ENCODE measurements around the gene ASIC4.

Gene ASIC4

DNA sequence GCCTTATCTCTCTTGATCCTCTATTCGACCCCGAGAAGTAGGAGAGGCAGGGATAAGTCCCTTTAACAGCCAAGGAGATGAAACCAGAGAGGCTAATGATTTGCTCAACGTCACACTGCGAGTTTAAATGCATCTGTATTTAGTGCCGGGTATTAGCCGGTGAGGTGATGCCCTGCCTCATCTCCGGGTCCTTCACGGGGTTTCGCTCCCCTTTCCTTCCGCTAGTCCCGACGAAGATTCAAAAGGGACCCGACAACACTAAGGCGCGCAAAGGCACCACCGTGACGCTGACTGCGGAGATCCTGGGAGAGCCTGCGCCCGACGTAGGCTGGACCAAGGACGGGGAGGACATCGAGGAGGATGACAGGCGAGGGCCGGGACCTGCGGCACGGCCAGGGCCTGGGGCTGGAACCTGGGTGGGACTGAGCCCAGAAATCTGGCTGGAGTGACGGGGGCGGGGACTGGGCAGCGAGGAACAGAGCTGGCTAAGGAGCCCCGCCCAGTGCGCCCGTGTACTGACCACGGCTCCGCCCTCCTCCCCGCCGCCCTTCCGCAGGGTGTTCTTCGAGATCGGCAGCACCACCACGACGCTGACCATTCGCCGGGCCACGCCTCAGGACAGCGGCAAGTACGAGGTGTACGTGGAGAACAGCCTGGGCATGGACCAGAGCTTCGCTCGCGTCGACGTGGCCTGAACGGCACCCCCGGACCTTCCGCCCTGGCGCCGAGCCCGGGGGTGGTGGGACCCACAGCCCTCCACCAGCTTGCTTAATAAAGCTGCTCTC lies 16.6 kb upstream of the ASIC4 start:
- no peak for DNase-seq (ENCODE audit: low read depth)

GRCh38 chr2:219498280-219499057 lies 15.8 kb upstream of the ASIC4 start, which contains the start of gene GMPPA:
Gene GMPPA (plus strand): TSS chr2:219498891. CDS start chr2:219499976, 1,085 bp downstream.
- DNase-seq (ENCODE audit: low read depth): peak; percentile 79

GRCh38 chr2:219499058-219499307 lies 15.3 kb upstream of the ASIC4 start:
- DNase-seq (ENCODE audit: low read depth): no peak

GRCh38 chr2:219499555-219499954 lies 14.7 kb upstream of the ASIC4 start:
- no peak for DNase-seq (ENCODE audit: low read depth)

DNA sequence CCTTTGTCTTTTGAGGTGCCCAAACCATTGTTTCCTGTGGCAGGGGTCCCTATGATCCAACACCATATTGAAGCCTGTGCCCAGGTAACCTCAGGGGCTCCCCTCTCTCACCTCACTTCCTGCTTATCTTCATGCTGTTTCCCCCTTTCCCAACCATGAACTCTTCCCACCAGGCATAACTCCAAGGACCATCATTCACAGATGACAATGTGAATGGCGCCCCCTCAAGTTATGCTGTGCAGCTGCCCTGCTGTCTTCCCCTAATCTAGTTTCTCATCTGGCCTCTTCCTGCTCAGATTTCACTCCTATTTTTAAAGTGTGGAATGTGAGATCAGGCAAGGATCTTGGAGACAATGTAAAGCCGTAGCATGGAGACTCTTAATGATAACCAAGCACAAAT lies 14.1 kb upstream of the ASIC4 start:
- no peak for DNase-seq (ENCODE audit: low read depth)

GRCh38 chr2:219501849-219502248 lies 12.4 kb upstream of the ASIC4 start:
- no peak for DNase-seq (ENCODE audit: low read depth)

GRCh38 chr2:219502618-219503017 lies 11.7 kb upstream of the ASIC4 start:
- DNase-seq (ENCODE audit: low read depth): no peak

- DNase-seq (ENCODE audit: low read depth): no peak
Measured at GRCh38 chr2:219505585-219505984, 8.7 kb upstream of the ASIC4 start.

- DNase-seq (ENCODE audit: low read depth): no peak
Measured at GRCh38 chr2:219506153-219506801, 8.0 kb upstream of the ASIC4 start.

DNA sequence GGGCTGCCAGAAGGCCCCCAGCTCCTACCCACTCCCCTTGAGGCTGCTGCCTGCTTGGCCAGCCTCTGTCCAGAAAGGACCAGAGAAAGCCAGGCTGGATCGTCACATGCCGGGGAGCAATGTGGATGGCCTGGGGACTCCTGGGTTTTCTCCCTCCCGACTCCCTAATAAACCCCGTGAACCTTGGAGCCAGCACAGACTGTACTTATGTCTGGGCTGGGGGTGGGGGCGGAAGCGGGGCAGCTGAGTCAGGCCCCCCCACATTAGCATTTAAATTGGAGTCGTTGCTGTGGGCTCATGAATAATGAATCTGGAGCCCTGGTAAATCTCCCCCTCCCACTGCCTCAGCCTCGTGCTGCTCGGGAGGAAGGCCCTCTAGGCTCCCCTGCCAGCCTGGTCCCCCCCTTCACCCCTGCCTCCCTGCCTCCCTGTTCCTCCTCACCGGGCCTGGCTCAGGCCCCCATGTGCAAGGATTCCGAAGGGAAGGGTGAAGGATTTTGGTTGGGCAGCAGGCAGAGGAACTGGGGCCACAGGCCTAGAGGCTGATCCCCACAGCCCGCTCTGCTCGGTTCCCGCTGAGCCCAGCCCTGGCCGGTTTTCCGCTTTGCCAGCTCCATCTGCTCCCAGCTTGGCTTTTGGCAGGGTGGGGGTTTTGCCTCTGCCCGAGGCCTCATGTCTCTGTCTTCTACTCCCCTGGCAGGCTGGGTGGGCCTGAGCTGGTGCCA lies 7.3 kb upstream of the ASIC4 start:
- DNase-seq (ENCODE audit: low read depth): no peak

DNA sequence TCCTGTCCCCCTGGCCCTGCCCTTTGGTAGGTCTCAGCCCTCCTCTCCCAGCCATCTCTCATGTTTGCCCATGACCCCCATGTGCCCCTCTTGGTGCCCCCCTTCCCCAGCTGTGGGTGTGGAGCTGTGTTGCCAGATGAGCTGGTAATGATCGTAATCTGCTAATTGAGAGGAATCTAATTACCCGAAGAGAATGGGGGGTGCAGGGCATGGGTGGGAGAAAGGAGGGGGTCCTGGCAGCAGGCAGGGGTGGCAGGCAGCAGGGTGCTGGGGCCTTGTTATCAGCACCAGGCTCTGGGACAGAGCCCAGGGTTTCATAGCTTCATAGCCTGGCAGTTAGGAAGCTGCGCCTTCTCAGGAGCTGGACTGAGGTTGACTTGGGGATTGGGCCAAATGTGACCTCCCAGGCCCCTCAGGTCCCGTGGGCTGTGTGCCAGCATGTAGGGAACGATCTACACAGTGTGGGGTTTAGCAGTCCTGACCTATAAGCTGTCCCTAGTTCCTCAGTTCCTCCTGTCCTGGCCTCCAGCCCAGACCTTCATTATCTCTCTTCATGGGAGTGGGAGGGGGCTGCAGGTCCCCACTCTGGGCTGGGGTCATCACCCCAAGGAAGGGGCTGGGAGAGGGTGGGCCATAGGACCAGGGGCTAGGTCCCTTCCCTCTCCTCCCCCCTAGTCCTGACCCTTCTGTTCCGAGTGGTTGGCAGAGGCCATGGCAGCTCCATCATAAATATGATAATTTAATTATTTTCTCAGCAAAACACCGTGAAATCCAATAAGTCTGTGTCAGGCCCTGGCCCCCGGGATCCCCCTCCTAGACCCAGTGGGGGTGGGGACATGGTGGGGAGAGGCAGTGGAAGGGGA lies 6.5 kb upstream of the ASIC4 start:
- no peak for DNase-seq (ENCODE audit: low read depth)

DNA sequence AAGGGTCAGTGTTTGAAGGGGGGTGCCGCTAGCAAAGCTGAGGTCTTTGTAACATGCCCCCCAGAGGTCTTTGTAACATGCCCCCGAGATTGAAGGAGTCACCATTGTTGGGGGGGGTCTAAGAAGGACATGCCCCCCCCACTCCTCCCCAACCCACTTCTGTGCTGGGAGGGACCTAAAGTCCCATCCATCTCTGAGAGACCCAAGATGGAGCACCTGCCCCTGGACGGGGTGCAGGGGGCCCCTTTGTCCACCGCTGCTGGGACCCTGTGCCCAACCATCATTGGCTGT lies 5.9 kb upstream of the ASIC4 start:
- no peak for DNase-seq (ENCODE audit: low read depth)

GRCh38 chr2:219508971-219509779 lies 5.1 kb upstream of the ASIC4 start:
- no peak for DNase-seq (ENCODE audit: low read depth)

DNA sequence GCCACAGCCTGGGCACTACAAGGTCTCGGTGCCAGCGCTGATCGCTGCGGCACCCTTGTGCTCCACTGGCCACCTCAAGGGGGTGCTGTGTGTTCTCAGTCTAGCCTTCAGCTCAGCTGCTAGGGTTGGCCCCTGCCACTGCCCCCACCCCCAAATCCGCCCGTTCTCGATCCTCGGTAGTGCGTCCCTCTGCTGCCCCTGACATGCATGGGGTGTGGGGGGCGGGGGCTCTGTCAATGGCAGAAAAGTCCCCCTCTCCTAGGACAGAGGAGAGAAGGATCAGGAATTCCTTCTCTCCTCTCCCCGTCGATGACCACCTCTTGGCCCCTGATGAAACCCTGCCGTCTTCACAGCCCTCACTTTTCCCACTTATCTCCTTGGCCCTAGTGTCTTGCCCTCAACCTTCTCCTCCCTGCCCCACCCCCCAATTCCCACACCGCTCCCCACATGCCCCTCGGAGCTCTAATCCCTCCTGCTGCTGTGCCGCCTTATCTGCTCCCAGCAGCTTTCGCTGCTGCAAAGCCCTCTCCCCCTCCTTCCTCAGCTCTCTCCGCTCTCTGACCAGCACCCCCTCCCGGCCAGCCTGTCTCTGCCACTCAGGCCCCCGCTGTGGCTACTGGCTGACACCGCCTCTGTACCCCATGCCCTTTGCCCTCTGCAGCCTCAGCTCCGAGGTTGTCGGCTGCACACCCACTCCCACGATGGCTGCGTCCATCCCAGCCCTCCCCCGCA lies 4.3 kb upstream of the ASIC4 start:
- peak; percentile 40 for DNase-seq (ENCODE audit: low read depth)

DNA sequence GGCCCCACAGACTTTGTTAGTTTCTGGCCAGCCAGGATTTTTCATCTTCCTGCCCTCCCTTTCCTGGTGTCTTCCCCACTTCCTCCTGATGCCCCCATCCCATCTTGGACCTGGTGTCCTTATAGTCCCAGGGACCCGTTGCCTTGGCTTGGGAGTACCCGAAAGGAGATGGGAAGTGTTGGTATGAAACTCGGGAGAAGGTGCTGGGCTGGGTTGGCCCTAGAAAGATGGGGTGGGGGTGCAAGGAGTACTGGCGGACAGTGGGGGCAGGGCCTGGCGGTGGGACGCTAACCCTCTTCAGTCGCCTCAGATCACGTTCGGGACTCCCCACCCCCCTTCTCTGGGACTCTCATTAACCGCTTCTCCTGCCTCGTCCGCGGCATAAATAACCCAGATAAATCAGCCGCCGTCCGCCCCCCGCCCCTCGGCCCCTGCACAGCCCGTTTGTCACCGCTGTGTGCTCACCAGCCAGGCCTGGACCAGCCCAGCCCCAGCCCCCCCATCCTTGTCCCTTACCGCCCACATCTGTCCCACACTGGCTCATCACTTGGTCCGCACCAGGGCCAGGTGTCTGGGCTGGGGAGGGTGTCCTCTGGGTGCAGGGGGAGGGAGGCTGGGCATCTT lies 3.7 kb upstream of the ASIC4 start:
- DNase-seq (ENCODE audit: low read depth): no peak

DNA sequence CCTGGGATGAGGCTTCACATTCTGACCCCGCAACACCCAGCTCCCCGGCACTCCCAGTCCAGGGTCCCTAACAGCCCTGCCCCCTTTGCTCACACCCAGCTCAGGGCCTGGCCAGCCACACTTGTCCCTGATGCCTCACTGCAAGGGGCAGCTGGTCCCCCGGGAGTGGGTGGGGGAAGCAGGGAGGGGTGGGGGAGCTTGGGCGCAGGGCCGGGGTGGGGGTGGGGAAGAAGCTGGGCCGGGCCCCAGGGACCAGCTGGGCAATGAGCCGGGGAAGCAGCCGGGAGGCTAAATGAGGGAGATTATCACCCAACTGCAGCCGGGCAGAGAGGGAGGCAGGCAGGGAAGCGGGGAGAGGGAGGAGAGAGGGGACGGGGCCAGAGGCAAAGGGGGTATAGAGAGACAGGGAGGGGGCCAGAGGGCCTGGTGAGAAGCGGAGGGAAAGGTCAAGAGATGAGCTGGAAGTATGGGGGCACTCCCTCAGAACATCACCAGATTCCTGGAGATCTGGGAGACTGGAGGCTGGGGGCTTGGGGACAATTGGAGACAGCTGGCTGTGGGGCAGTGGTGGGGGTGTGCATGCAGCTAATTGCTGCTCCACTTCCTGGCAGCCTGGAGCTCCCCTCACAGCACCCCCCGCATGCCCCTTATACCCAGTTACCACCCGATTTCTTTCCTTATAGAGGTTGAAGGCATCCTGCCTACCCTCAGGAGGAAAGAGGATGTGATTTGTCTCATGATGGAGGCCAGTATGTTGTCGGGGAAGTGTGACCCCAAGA lies 2.5 kb upstream of the ASIC4 start:
- no peak for DNase-seq (ENCODE audit: low read depth)

GRCh38 chr2:219512524-219513216 lies 1.6 kb upstream of the ASIC4 start:
- DNase-seq (ENCODE audit: low read depth): no peak

- DNase-seq (ENCODE audit: low read depth): no peak
Measured at GRCh38 chr2:219513787-219514186, 495 bp upstream of the ASIC4 start.

Measured in activated T-cell treated with anti-CD3 and anti-CD28 coated beads for 1 hour (primary cell).